GM23338 (cell line): Measurements from ENCODE around the gene TP53. TPM values are rescaled to one million over a fixed set of nuclear protein-coding genes. Genes with fewer than 3 reads are reported as not detected.

Experiments used
- ATAC-seq: fragments of 200-7000 bp; cut with Tn5 transposase; 3 replicates; pipeline ENCODE4 v1.9.1; 2020
- DNase-seq: peaks from one replicate; pipeline ENCODE4 v3.0.0-alpha.2; 2015; ENCODE audit warnings: low spot score
- H2AFZ ChIP-seq: fragments of 200-600 bp; sonication (generic); 2 replicates; pipeline ENCODE4 v1.8.0; 2016; ENCODE audit warnings: antibody characterized with exemption, mild to moderate bottlenecking, moderate library complexity
- H3F3A ChIP-seq: fragments of 200-600 bp; sonication (generic); replicated peaks from 2 replicates; pipeline ENCODE4 v1.8.0; 2017; ENCODE audit warnings: antibody characterized with exemption, mixed run types, low read depth
- H3K27ac ChIP-seq: fragments of 200-600 bp; sonication (generic); 2 replicates; pipeline ENCODE4 v1.6.1; 2016; ENCODE audit warnings: low read depth
- H3K27me3 ChIP-seq: fragments of 200-600 bp; sonication (generic); 2 replicates; pipeline ENCODE4 v1.8.0; 2016; ENCODE audit warnings: mild to moderate bottlenecking, mixed run types, moderate library complexity; ENCODE audit not compliant: insufficient read depth
- H3K36me3 ChIP-seq: fragments of 200-600 bp; sonication (generic); 2 replicates; pipeline ENCODE4 v1.8.0; 2016; ENCODE audit warnings: mild to moderate bottlenecking; ENCODE audit not compliant: insufficient read depth
- H3K4me1 ChIP-seq: fragments of 200-600 bp; sonication (generic); 2 replicates; pipeline ENCODE4 v1.8.0; 2016; ENCODE audit warnings: mild to moderate bottlenecking, moderate library complexity; ENCODE audit not compliant: insufficient read depth
- H3K4me2 ChIP-seq: fragments of 200-600 bp; sonication (generic); 2 replicates; pipeline ENCODE4 v1.7.1; 2017; ENCODE audit warnings: mixed run types
- H3K4me3 ChIP-seq: fragments of 200-600 bp; sonication (generic); 2 replicates; pipeline ENCODE4 v1.6.1; 2016; ENCODE audit warnings: mixed run types
- H3K79me2 ChIP-seq: fragments of 200-600 bp; sonication (generic); replicated peaks from 2 replicates; pipeline ENCODE4 v1.8.0; 2017; ENCODE audit warnings: mild to moderate bottlenecking; ENCODE audit not compliant: insufficient read depth
- H3K9me2 ChIP-seq: fragments of 200-600 bp; sonication (generic); 2 replicates; pipeline ENCODE4 v1.8.0; 2017; ENCODE audit not compliant: insufficient read depth
- H4K20me1 ChIP-seq: fragments of 200-600 bp; sonication (generic); replicated peaks from 2 replicates; pipeline ENCODE4 v1.8.0; 2017; ENCODE audit warnings: mild to moderate bottlenecking; ENCODE audit not compliant: insufficient read depth
- H3K27ac Mint-ChIP-seq: 2 replicates; pipeline ENCODE4 v1.8.0; 2020; ENCODE audit warnings: inconsistent platforms, mild to moderate bottlenecking, moderate library complexity, mixed read lengths
- H3K27me3 Mint-ChIP-seq: 3 replicates; pipeline ENCODE4 v1.8.0; 2022; ENCODE audit warnings: low read depth, mild to moderate bottlenecking, moderate library complexity, mixed read lengths, inconsistent platforms; ENCODE audit not compliant: insufficient read depth, poor library complexity
- H3K36me3 Mint-ChIP-seq: 3 replicates; pipeline ENCODE4 v1.8.0; 2021; ENCODE audit warnings: low read depth, mild to moderate bottlenecking, inconsistent platforms, moderate library complexity, mixed read lengths
- H3K4me1 Mint-ChIP-seq: 3 replicates; pipeline ENCODE4 v1.8.0; 2020; ENCODE audit warnings: mild to moderate bottlenecking, inconsistent platforms, mixed read lengths
- H3K4me3 Mint-ChIP-seq: 3 replicates; pipeline ENCODE4 v1.8.0; 2021; ENCODE audit warnings: moderate library complexity, mild to moderate bottlenecking, inconsistent platforms, mixed read lengths
- H3K9me3 Mint-ChIP-seq: 3 replicates; pipeline ENCODE4 v1.8.0; 2020; ENCODE audit warnings: moderate library complexity, mild to moderate bottlenecking, inconsistent platforms, mixed read lengths
- CREB1 ChIP-seq: fragments of 250-450 bp; sonication (Bioruptor Pico); IDR thresholded peaks from 2 replicates; pipeline ENCODE4 v1.5.0; 2020; ENCODE audit warnings: low read depth, mild to moderate bottlenecking, moderate library complexity
- EZH2 ChIP-seq: fragments of 200-600 bp; sonication (generic); IDR thresholded peaks from one replicate; pipeline ENCODE4 v1.8.0; 2017; ENCODE audit warnings: antibody characterized with exemption, mild to moderate bottlenecking, low read depth; ENCODE audit not compliant: unreplicated experiment
- EZH2phosphoT487 ChIP-seq: fragments of 200-600 bp; sonication (generic); IDR thresholded peaks from one replicate; pipeline ENCODE4 v1.8.1; 2018; ENCODE audit warnings: antibody characterized with exemption; ENCODE audit not compliant: unreplicated experiment
- JUNB ChIP-seq: IDR thresholded peaks from one replicate; pipeline ENCODE4 v1.6.1; 2016; ENCODE audit warnings: antibody characterized with exemption; ENCODE audit not compliant: unreplicated experiment
- NANOG ChIP-seq: IDR thresholded peaks from 2 replicates; pipeline ENCODE4 v1.6.1; 2016; ENCODE audit warnings: antibody characterized with exemption, borderline replicate concordance
- POLR2AphosphoS5 ChIP-seq: IDR thresholded peaks from 2 replicates; pipeline ENCODE4 v1.6.1; 2016; ENCODE audit warnings: antibody characterized with exemption, low read depth
- STAT1 ChIP-seq: IDR thresholded peaks from one replicate; pipeline ENCODE4 v1.6.1; 2016; ENCODE audit warnings: antibody characterized with exemption; ENCODE audit not compliant: unreplicated experiment
- ZNF114 ChIP-seq: fragments of 250-450 bp; sonication (Bioruptor Pico); IDR thresholded peaks from 2 replicates; pipeline ENCODE4 v1.5.0; 2020; ENCODE audit warnings: mild to moderate bottlenecking, moderate library complexity
- ZNF331 ChIP-seq: fragments of 250-450 bp; sonication (Bioruptor Pico); IDR thresholded peaks from 2 replicates; pipeline ENCODE4 v1.5.0; 2020; ENCODE audit warnings: low read depth, mild to moderate bottlenecking, moderate library complexity
- polyA plus RNA-seq: library from polyadenylated mRNA; unstranded; fragments of >200 nt; fragmentation: Nextera tagmentation; extraction: Ambion mirVana; gene quantifications from 2 replicates; pipeline ENCODE4 v1.2.1, GENCODE V29; 2016
- total RNA-seq: library from RNA; depleted of rRNA; stranded (reverse); fragments of >200 nt; shearing (Covaris generic); gene quantifications from 2 replicates; pipeline ENCODE4 v1.2.3, GENCODE V29; 2014
- TF ChIP-seq, protein P1 (sequence below): IDR thresholded peaks from 2 replicates; pipeline ENCODE4 v1.6.1; 2016; ENCODE audit warnings: antibody characterized with exemption
- TF ChIP-seq, protein P2 (sequence below), 2 experiments: fragments of 200-600 bp in 1 of 2; sonication (generic) in 1 of 2; conservative IDR thresholded peaks; 2 replicates each; pipeline versions ENCODE4 v1.5.1 to v1.6.1; 2016 to 2017; ENCODE audit warnings: antibody characterized with exemption in 2 of 2, low read depth in 2 of 2, mild to moderate bottlenecking in 2 of 2, moderate library complexity in 1 of 2
- TF ChIP-seq, protein P3 (sequence below): fragments of 250-450 bp; sonication (Bioruptor Pico); IDR thresholded peaks from 2 replicates; pipeline ENCODE4 v1.5.0; 2020; ENCODE audit warnings: mild to moderate bottlenecking, moderate library complexity

The TP53 gene
- total and polyA plus RNA-seq, 2 experiments from 2014 or later: 119 to 154 TPM

DNA sequence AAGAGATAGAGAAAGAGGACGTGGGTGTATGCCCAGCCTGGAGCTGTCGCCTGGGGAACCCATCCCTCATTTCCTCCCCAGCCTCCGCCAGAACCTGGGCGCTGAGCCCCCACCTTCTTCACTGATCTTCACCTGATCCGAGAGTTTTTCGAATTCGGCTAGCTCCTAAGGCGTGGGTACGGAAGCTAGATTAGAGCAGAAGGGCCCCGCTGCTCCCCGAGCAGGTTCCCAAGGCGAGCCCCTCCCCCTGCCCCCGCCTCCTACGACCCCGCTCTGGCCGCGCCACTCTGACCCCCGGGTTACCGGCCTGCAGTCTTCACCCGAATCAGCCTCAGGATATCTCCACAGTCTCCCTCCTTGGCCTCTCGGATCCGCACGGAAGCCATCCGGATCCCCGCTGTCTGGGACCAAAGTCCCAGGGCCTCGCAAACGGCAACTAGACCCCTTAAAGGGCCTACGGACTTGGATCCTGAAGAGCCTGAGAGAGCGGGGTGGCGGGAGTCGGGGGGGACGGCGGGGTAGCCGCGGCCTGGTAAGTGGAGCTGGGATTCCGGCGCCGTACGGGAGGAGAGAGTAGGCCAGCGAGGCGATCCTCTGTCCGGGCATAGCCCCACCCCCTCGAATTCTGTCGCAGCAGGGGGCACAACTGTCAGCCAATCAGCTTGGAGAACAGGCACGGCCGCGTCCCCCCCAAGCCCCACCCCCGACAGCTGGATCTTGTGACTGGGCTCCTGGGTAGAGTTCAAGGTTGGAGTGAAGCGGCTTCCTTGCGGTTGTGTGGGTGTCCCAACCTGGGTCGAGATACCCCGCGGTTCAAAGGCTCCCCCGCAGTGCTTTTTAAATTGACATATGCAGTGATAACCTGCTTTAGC, 59.8 kb downstream of the TP53 start, which contains the start of gene SAT2 (continued):
- no peak for TF ChIP-seq EZH2
- no peak for TF ChIP-seq JUNB
- peak; percentile 24; the same call in 1 of the 2 replicates for TF ChIP-seq CREB1 (CRISPR knock-in tag)
- TF ChIP-seq ZNF114 (CRISPR knock-in tag): no peak
- TF ChIP-seq ZNF331 (CRISPR knock-in tag): no peak
- TF ChIP-seq POLR2AphosphoS5: peak; percentile 82
- TF ChIP-seq STAT1: no peak
- TF ChIP-seq, protein P1, sequence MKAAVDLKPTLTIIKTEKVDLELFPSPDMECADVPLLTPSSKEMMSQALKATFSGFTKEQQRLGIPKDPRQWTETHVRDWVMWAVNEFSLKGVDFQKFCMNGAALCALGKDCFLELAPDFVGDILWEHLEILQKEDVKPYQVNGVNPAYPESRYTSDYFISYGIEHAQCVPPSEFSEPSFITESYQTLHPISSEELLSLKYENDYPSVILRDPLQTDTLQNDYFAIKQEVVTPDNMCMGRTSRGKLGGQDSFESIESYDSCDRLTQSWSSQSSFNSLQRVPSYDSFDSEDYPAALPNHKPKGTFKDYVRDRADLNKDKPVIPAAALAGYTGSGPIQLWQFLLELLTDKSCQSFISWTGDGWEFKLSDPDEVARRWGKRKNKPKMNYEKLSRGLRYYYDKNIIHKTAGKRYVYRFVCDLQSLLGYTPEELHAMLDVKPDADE: no peak
- TF ChIP-seq EZH2phosphoT487: no peak

DNA sequence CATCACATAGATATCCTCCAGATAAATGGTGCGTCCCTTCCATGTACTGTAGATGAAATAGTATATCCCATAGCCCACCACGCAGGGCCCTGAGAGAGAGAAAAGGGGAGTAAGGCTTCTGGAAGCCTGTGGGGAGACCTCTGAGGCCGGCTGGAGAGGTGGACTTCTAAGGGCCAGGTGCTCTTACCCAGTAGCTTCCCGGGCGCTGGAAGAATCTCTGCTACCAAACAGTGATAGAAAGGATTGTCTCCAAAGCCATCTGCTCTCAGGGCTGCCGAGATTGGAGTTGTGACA, 60.4 kb downstream of the TP53 start:
- Mint-ChIP-seq H3K27me3 (peaks cover 13% of the 10 kb centered on the region), H3K36me3 (peaks cover 13% of the 10 kb centered on the region; the same call in 2 of the 3 replicates), H3K4me1 (peaks cover 9% of the 10 kb centered on the region), H3K4me3 (peak overlapping the region; percentile 90), H3K9me3 (no peaks in the 10 kb centered on the region), H3K27ac (peak overlapping the region; percentile 93)
- Histone ChIP-seq H4K20me1 (no peaks in the 10 kb centered on the region), H3K27me3 (no peaks in the 10 kb centered on the region), H3K9me2 (no peaks in the 10 kb centered on the region), H3K4me3 (peak overlapping the region; percentile 97), H3K36me3 (no peaks in the 10 kb centered on the region), H3K4me2 (peak overlapping the region; percentile 90), H3K79me2 (peaks cover 4% of the 10 kb centered on the region; the same call in 1 of the 2 replicates), H3F3A (peaks cover 12% of the 10 kb centered on the region; the same call in 1 of the 2 replicates), H2AFZ (peak overlapping the region; percentile 97; the same call in 1 of the 2 replicates), H3K27ac (peak overlapping the region; percentile 99), H3K4me1 (peaks cover 7% of the 10 kb centered on the region)
- DNase-seq (no peak), ATAC-seq (peak; percentile 8; the same call in 2 of the 3 replicates)
- no peak for TF ChIP-seq ZNF114 (CRISPR knock-in tag)
- no peak for TF ChIP-seq ZNF331 (CRISPR knock-in tag)
- no peak for TF ChIP-seq NANOG
- TF ChIP-seq EZH2: no peak
- TF ChIP-seq, protein P2, sequence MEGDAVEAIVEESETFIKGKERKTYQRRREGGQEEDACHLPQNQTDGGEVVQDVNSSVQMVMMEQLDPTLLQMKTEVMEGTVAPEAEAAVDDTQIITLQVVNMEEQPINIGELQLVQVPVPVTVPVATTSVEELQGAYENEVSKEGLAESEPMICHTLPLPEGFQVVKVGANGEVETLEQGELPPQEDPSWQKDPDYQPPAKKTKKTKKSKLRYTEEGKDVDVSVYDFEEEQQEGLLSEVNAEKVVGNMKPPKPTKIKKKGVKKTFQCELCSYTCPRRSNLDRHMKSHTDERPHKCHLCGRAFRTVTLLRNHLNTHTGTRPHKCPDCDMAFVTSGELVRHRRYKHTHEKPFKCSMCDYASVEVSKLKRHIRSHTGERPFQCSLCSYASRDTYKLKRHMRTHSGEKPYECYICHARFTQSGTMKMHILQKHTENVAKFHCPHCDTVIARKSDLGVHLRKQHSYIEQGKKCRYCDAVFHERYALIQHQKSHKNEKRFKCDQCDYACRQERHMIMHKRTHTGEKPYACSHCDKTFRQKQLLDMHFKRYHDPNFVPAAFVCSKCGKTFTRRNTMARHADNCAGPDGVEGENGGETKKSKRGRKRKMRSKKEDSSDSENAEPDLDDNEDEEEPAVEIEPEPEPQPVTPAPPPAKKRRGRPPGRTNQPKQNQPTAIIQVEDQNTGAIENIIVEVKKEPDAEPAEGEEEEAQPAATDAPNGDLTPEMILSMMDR (conservative IDR thresholded peaks at IDR 0.05; ENCODE audit: low read depth in 2 of 2): no peak
- no peak for TF ChIP-seq CREB1 (CRISPR knock-in tag)
- TF ChIP-seq, protein P3, sequence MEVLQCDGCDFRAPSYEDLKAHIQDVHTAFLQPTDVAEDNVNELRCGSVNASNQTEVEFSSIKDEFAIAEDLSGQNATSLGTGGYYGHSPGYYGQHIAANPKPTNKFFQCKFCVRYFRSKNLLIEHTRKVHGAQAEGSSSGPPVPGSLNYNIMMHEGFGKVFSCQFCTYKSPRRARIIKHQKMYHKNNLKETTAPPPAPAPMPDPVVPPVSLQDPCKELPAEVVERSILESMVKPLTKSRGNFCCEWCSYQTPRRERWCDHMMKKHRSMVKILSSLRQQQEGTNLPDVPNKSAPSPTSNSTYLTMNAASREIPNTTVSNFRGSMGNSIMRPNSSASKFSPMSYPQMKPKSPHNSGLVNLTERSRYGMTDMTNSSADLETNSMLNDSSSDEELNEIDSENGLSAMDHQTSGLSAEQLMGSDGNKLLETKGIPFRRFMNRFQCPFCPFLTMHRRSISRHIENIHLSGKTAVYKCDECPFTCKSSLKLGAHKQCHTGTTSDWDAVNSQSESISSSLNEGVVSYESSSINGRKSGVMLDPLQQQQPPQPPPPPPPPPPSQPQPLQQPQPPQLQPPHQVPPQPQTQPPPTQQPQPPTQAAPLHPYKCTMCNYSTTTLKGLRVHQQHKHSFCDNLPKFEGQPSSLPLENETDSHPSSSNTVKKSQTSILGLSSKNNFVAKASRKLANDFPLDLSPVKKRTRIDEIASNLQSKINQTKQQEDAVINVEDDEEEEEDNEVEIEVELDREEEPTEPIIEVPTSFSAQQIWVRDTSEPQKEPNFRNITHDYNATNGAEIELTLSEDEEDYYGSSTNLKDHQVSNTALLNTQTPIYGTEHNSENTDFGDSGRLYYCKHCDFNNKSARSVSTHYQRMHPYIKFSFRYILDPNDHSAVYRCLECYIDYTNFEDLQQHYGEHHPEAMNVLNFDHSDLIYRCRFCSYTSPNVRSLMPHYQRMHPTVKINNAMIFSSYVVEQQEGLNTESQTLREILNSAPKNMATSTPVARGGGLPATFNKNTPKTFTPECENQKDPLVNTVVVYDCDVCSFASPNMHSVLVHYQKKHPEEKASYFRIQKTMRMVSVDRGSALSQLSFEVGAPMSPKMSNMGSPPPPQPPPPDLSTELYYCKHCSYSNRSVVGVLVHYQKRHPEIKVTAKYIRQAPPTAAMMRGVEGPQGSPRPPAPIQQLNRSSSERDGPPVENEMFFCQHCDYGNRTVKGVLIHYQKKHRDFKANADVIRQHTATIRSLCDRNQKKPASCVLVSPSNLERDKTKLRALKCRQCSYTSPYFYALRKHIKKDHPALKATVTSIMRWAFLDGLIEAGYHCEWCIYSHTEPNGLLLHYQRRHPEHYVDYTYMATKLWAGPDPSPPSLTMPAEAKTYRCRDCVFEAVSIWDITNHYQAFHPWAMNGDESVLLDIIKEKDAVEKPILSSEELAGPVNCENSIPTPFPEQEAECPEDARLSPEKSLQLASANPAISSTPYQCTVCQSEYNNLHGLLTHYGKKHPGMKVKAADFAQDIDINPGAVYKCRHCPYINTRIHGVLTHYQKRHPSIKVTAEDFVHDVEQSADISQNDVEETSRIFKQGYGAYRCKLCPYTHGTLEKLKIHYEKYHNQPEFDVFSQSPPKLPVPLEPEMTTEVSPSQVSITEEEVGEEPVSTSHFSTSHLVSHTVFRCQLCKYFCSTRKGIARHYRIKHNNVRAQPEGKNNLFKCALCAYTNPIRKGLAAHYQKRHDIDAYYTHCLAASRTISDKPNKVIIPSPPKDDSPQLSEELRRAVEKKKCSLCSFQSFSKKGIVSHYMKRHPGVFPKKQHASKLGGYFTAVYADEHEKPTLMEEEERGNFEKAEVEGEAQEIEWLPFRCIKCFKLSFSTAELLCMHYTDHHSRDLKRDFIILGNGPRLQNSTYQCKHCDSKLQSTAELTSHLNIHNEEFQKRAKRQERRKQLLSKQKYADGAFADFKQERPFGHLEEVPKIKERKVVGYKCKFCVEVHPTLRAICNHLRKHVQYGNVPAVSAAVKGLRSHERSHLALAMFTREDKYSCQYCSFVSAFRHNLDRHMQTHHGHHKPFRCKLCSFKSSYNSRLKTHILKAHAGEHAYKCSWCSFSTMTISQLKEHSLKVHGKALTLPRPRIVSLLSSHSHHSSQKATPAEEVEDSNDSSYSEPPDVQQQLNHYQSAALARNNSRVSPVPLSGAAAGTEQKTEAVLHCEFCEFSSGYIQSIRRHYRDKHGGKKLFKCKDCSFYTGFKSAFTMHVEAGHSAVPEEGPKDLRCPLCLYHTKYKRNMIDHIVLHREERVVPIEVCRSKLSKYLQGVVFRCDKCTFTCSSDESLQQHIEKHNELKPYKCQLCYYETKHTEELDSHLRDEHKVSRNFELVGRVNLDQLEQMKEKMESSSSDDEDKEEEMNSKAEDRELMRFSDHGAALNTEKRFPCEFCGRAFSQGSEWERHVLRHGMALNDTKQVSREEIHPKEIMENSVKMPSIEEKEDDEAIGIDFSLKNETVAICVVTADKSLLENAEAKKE: no peak
